Uterus (tissue), 4 donors: ENCODE measurements around the gene PCID2. TPM values are rescaled to one million over a fixed set of nuclear protein-coding genes. Genes with fewer than 3 reads are reported as not detected.

Experiments
- DNase-seq, 2 donors: peaks; one replicate each; pipeline ENCODE4 v3.0.0-alpha.2; 2019 to 2020
- H3K27ac ChIP-seq, 2 donors: fragments of 200-600 bp; sonication (generic); 1 replicate in 1 of 2; 2 replicates in 1 of 2; pipeline ENCODE4 v1.5.1; 2016 to 2018
- H3K27me3 ChIP-seq, 2 donors: fragments of 200-600 bp; sonication (generic); one replicate each; pipeline ENCODE4 v1.5.1; 2018 to 2019; ENCODE audit warnings: control low read depth in 1 of 2
- H3K36me3 ChIP-seq, 2 donors: fragments of 200-600 bp; sonication (generic); one replicate each; pipeline ENCODE4 v1.5.1; 2019; ENCODE audit warnings: control low read depth in 1 of 2
- H3K4me1 ChIP-seq, 2 donors: fragments of 200-600 bp; sonication (generic); one replicate each; pipeline ENCODE4 v1.5.1; 2018 to 2019; ENCODE audit warnings: control low read depth in 1 of 2
- H3K4me3 ChIP-seq, 2 donors: fragments of 200-600 bp; sonication (generic); 1 replicate in 1 of 2; 2 replicates in 1 of 2; pipeline ENCODE4 v1.5.1; 2018 to 2019; ENCODE audit warnings: mild to moderate bottlenecking in 1 of 2
- H3K9me3 ChIP-seq, 2 donors: fragments of 200-600 bp; sonication (generic); one replicate each; pipeline ENCODE4 v1.5.1; 2019; ENCODE audit warnings: control low read depth in 1 of 2
- POLR2A ChIP-seq, 2 donors: fragments of 450-650 bp; IDR thresholded peaks; one replicate each; pipeline ENCODE4 v1.6.1; 2016; ENCODE audit warnings: antibody characterized with exemption in 2 of 2, mild to moderate bottlenecking in 1 of 2, moderate library complexity in 1 of 2
- intact Hi-C: fragments of 100-400 bp; cut with DNase I; formaldehyde crosslinking; loops from one replicate; pipeline ENCODE4 v1.15.1; 2023; ENCODE audit warnings: low total_unique reads
- total RNA-seq, 4 donors: library from RNA; depleted of rRNA in 3 of 4; stranded (reverse); fragments of >200 nt in 3 of 4; gene quantifications; one replicate each; pipeline versions ENCODE4 v1.1.0 to v1.2.4, GENCODE V29; 2014 to 2023
- TF ChIP-seq, protein P1 (sequence below), 4 experiments: fragments of 200-600 bp in 2 of 4; fragments of 450-650 bp in 2 of 4; sonication (generic) in 2 of 4; IDR thresholded peaks; one replicate each; pipeline ENCODE4 v1.5.1; 2016 to 2019; ENCODE audit warnings: antibody characterized with exemption in 4 of 4, mild to moderate bottlenecking in 2 of 4, moderate library complexity in 1 of 4
- donor health status: DM: yes; HTN: yes; CAD: no.

Gene PCID2
- total RNA-seq, 4 donors from 2014 or later = 35.9 to 75.6 (median 70.7) TPM

GRCh38 chr13:113231306-113232207 lies 23.1 kb upstream of the PCID2 start:
- H3K4me1 ChIP-seq = no peaks in the 10 kb centered on the region
- intact Hi-C loops = no loop called here
- H3K9me3 ChIP-seq = no peaks in the 10 kb centered on the region
- DNase-seq = no peak
- no peaks in the 10 kb centered on the region for H3K27me3 ChIP-seq
- H3K4me3 ChIP-seq = no peak overlapping the region
- H3K36me3 ChIP-seq = no peaks in the 10 kb centered on the region
- H3K27ac ChIP-seq = no peak overlapping the region
- TF ChIP-seq POLR2A (IDR thresholded peaks at IDR 0.05) = no peak
- TF ChIP-seq, protein P1, sequence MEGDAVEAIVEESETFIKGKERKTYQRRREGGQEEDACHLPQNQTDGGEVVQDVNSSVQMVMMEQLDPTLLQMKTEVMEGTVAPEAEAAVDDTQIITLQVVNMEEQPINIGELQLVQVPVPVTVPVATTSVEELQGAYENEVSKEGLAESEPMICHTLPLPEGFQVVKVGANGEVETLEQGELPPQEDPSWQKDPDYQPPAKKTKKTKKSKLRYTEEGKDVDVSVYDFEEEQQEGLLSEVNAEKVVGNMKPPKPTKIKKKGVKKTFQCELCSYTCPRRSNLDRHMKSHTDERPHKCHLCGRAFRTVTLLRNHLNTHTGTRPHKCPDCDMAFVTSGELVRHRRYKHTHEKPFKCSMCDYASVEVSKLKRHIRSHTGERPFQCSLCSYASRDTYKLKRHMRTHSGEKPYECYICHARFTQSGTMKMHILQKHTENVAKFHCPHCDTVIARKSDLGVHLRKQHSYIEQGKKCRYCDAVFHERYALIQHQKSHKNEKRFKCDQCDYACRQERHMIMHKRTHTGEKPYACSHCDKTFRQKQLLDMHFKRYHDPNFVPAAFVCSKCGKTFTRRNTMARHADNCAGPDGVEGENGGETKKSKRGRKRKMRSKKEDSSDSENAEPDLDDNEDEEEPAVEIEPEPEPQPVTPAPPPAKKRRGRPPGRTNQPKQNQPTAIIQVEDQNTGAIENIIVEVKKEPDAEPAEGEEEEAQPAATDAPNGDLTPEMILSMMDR (IDR thresholded peaks at IDR 0.05) = no peak

- H3K9me3 ChIP-seq = no peaks in the 10 kb centered on the region
- no peak for DNase-seq
- H3K4me3 ChIP-seq = no peak overlapping the region
- no peak overlapping the region for H3K27ac ChIP-seq
- TF ChIP-seq POLR2A (IDR thresholded peaks at IDR 0.05) = no peak
- TF ChIP-seq, protein P1 (IDR thresholded peaks at IDR 0.05) = no peak
- intact Hi-C loops = no loop called here
- no peaks in the 10 kb centered on the region for H3K4me1 ChIP-seq
- H3K36me3 ChIP-seq = no peaks in the 10 kb centered on the region
- H3K27me3 ChIP-seq = no peaks in the 10 kb centered on the region
These were observed 21.3 kb upstream of the PCID2 start for GRCh38 chr13:113229791-113230190.

DNA sequence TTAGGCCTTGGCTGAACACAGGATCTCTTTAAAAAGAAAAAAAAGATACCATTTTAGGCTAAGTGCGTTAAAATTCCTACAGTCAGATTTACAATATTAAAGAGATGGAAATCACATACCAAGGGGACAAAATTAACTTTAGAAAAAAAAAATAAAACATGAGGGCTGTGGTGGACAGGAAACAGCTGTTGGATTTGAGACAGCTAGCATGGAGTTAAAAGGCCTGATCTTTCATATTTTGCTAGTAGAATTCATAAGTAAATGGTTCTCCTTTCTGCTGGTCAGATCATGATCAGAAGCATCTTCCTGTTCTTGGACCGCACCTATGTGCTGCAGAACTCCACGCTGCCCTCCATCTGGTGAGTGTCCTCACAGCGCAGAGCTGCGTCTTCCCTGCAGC lies 20.7 kb upstream of the PCID2 start:
- intact Hi-C loops = no loop called here
- TF ChIP-seq, protein P1 (IDR thresholded peaks at IDR 0.05) = no peak
- no peak for TF ChIP-seq POLR2A (IDR thresholded peaks at IDR 0.05)
- no peaks in the 10 kb centered on the region for H3K36me3 ChIP-seq
- no peak for DNase-seq
- no peaks in the 10 kb centered on the region for H3K4me1 ChIP-seq
- no peak overlapping the region for H3K27ac ChIP-seq
- H3K4me3 ChIP-seq = no peak overlapping the region
- no peaks in the 10 kb centered on the region for H3K9me3 ChIP-seq
- no peaks in the 10 kb centered on the region for H3K27me3 ChIP-seq

GRCh38 chr13:113226873-113227450 lies 18.5 kb upstream of the PCID2 start:
- intact Hi-C loops = no loop called here
- no peak for TF ChIP-seq POLR2A (IDR thresholded peaks at IDR 0.05)
- TF ChIP-seq, protein P1 (IDR thresholded peaks at IDR 0.05) = no peak
- Histone ChIP-seq H3K9me3 (no peaks in the 10 kb centered on the region), H3K36me3 (no peaks in the 10 kb centered on the region), H3K27me3 (no peaks in the 10 kb centered on the region), H3K4me1 (no peaks in the 10 kb centered on the region), H3K27ac (no peak overlapping the region), H3K4me3 (no peak overlapping the region)
- no peak for DNase-seq

DNA sequence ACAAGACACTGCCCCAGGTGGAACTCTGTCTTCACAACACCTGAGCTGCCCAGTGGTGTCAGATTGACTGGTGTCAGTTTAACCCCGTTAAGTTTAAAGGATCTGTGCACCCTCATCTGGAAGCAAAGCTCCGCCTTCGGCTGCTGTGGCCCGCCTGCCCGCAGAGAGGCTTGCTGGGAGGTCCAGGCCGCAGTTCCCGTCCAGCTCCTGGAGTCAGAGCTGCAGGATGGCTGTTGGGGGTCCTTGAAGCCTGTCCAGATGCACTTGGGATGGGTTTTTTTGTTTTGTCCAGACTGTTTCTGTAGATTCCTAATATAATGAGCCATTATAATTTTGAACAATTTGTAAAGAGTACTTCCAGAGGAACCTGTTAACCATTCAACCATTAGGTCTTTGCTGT lies 17.0 kb upstream of the PCID2 start:
- H3K4me1 ChIP-seq = no peaks in the 10 kb centered on the region
- DNase-seq = no peak
- no peak overlapping the region for H3K27ac ChIP-seq
- intact Hi-C loops = no loop called here
- no peaks in the 10 kb centered on the region for H3K9me3 ChIP-seq
- TF ChIP-seq, protein P1 (IDR thresholded peaks at IDR 0.05) = no peak
- no peak for TF ChIP-seq POLR2A (IDR thresholded peaks at IDR 0.05)
- no peaks in the 10 kb centered on the region for H3K27me3 ChIP-seq
- H3K4me3 ChIP-seq = no peak overlapping the region
- no peaks in the 10 kb centered on the region for H3K36me3 ChIP-seq
